ENCODE data around the gene PKD1L1.
"Not testable (repeated sequence)": the region's sequence is repeated elsewhere in the genome, so short reads cannot be mapped to it uniquely, and the experiment has no call there.

PKD1L1 gene, protein sequence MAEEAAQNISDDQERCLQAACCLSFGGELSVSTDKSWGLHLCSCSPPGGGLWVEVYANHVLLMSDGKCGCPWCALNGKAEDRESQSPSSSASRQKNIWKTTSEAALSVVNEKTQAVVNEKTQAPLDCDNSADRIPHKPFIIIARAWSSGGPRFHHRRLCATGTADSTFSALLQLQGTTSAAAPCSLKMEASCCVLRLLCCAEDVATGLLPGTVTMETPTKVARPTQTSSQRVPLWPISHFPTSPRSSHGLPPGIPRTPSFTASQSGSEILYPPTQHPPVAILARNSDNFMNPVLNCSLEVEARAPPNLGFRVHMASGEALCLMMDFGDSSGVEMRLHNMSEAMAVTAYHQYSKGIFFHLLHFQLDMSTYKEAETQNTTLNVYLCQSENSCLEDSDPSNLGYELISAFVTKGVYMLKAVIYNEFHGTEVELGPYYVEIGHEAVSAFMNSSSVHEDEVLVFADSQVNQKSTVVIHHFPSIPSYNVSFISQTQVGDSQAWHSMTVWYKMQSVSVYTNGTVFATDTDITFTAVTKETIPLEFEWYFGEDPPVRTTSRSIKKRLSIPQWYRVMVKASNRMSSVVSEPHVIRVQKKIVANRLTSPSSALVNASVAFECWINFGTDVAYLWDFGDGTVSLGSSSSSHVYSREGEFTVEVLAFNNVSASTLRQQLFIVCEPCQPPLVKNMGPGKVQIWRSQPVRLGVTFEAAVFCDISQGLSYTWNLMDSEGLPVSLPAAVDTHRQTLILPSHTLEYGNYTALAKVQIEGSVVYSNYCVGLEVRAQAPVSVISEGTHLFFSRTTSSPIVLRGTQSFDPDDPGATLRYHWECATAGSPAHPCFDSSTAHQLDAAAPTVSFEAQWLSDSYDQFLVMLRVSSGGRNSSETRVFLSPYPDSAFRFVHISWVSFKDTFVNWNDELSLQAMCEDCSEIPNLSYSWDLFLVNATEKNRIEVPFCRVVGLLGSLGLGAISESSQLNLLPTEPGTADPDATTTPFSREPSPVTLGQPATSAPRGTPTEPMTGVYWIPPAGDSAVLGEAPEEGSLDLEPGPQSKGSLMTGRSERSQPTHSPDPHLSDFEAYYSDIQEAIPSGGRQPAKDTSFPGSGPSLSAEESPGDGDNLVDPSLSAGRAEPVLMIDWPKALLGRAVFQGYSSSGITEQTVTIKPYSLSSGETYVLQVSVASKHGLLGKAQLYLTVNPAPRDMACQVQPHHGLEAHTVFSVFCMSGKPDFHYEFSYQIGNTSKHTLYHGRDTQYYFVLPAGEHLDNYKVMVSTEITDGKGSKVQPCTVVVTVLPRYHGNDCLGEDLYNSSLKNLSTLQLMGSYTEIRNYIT (N-terminal part only)

DNA sequence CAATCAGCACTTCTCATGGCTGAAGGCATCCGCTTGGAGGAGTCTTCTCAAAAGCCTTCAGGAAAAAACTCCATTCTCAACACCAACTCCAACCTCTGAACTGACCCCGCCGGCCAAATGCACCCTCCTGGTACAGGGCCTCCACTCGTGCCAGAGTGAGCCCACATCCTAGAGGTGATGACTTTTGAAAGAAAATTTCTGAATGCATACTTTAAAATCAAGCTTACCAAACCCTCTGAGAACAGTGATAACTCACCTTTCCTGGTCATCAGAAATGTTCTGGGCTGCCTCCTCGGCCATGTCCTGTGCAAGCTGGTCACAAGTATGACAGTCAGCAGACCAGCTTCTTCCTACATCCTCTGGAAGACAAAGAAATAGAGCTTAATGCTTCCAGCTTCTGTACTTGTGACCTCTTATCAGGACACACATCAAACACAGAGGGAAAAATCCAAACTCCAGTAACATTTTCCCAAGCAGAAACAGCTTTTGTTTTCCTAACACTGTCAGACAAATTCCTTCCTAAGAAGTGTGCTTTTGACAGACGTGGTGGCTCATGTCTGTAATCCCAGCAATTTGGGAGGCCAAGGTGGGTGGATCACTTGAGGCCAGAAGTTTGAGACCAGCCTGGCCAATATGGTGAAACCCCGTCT is at the start of gene PKD1L1:
Gene PKD1L1 (minus strand): TSS at position 326 of the 650 bp plus-strand sequence. CDS start 26 bp downstream, at position 300.
- no peak for DNase-seq (ENCODE audit: insufficient read length, low spot score)
- FAIRE-seq, result no peak

DNA sequence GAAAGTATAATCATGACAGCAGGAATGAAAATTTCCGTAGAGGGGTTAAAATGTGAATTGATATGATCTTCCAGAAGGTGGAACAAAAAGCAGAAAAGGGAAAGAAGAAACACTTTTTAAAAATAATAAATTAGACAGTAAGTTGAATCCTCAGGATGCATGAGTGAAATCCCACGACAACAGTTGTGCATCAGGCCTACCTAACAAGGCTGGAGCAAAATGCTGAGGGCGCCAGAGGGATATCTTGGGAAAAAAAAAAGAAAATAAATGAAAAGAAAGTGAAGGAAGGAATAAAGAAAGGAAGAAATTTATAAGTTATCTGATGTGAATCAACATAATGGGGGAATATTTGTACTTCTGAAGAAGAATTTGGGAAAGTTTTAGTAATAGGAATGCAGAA is 44.2 kb upstream of the PKD1L1 start:
- DNase-seq (ENCODE audit: insufficient read length, low spot score), result no peak
- FAIRE-seq, result no peak

GRCh38 chr7:47991741-47992311 is 43.6 kb upstream of the PKD1L1 start:
- DNase-seq (ENCODE audit: insufficient read length, low spot score) (peak; percentile 77), FAIRE-seq (no peak)

GRCh38 chr7:47991270-47991669 is 43.0 kb upstream of the PKD1L1 start:
- FAIRE-seq, result no peak

DNA sequence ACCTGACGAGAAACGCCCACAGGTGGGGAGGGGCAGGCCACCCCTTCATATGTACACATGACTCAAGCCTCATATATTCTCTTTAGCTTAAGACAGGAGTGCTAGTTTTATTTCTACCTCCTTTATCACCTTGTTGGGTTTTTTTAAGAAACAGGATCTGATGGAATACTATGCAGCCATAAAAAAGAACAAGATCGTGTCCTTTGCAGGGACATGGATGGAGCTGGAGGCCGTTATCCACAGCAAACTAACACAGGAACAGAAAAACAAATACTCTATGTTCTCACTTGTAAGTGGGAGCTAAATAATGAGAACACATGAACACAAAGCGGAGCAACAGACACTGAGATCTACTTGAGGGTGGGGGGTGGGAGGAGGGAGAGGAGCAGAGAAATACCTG is 42.3 kb upstream of the PKD1L1 start:
- DNase-seq (ENCODE audit: insufficient read length, low spot score) (no peak), FAIRE-seq (no peak)

More at GRCh38 chr7:47991270-47991669, 43.0 kb upstream of the PKD1L1 start:
- DNase-seq (ENCODE audit: insufficient read length, low spot score), result no peak

DNA sequence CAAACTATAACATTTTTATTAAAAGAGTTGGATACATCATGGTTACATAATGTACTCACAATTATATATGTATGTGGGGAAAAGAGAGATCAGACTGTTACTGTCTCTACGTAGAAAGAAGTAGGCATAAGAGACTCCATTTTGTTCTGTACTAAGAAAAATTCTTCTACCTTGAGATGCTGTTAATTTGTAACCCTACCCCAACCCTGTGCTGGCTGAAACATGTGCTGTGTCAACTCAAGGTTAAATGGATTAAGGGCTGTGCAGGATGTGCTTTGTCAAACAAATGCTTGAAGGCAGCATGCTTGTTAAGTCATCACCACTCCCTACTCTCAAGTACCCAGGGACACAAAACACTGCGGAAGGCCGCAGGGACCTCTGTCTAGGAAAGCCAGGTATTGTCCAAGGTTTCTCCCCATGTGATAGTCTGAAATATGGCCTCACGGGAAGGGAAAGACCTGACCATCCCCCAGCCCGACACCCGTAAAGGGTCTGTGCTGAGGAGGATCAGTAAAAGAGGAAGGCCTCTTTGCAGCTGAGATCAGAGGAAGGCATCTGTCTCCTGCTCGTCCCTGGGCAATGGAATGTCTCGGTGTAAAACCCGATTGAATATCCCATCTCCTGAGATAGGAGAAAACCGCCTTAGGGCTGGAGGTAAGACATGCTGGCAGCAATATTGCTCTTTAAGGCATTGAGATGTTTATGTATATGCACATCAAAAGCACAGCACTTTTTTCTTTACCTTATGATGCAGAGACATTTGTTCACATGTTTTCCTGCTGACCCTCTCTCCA is 41.5 kb upstream of the PKD1L1 start:
- FAIRE-seq; DNase-seq (ENCODE audit: insufficient read length, low spot score): not testable (repeated sequence)

- FAIRE-seq, result no peak
- DNase-seq (ENCODE audit: insufficient read length, low spot score), result no peak
Measured at GRCh38 chr7:47988496-47989386, 40.5 kb upstream of the PKD1L1 start.

DNA sequence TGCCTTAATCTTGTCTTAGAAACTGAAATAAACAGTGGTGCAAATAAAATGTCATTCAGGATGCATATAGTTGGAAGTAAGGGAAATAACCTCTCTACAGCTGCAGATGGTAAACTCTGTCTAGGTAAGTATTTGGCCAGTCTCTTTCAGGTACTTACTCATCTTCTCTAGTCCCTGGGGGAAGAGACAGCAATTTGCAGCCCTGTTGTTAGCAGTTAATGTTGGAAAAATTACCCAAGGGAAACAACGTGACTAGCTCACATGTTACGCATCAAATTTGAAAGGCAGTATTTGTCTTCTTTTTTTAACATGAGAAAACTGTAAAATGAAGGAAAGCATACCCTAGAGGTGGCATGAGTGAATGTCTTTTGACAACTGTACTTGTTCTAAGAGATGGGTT is 34.3 kb upstream of the PKD1L1 start:
- DNase-seq (ENCODE audit: insufficient read length, low spot score) (no peak), FAIRE-seq (no peak)

DNA sequence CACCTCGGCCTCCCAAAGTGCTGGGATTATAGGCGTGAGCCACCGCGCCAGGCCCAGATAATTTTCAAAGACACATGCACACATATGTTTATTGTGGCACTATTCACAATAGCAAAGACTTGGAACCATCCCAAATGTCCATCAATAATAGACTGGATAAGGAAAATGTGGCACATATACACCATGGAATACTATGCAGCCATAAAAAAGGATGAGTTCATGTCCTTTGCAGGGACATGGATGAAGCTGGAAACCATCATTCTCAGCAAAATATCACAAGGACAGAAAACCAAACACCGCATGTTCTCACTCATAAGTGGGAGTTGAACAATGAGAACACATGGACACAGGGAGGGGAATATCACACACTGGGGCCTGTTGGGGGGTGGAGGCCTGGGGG is 32.4 kb upstream of the PKD1L1 start:
- not testable (repeated sequence) for FAIRE-seq; DNase-seq (ENCODE audit: insufficient read length, low spot score)

DNA sequence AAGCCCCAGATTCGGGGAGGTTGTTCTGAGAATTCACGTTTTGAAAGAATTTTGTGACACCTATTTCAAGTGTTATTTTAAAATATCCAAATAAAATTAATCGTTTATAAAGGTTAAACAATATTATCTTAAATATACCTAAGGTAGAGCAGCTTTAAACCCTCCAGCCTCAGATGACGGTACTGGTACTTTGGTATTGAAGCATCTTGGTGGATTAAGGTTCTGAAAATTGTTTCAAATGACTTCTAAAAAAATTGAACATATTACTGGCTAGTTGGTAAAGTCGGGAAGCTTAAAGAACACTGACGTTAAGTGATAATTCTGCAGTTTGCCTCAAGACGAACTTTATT is 31.5 kb upstream of the PKD1L1 start:
- FAIRE-seq (no peak), DNase-seq (ENCODE audit: insufficient read length, low spot score) (no peak)

DNA sequence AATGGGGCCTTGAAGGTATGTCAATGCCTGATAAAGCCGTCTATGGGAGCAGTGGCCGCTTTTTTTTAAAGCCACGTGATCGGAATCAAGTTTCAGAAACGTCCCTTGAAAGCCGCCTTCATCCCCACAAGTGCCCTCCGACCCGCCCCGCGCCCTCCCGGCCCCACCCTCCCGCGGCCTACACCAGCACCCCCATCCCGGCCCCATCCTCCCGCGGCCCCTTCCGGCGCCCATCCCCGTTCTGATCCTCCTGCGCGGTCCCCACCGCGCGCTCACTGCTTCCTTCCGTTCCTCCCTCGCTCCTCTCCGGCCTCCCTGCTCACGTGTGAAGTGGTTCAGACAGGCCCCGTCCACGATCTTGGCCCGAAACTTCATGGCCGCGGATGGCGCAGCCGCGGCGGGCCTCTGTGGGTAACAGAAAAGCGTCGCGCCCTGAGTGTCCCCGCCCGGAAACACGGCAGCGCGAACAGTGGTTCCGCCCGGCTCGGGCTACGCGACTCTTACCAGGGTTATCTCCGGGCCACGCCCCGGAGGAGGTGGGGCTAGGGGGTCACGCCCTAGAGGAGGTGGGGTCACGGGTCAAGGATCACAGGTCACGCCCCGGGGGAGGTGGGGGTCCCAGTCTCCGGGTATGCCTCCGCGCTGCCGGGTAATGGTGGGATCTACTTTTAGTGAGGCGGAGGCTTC is 31.0 kb upstream of the PKD1L1 start, which contains the start of gene HUS1:
Gene HUS1 (minus strand): TSS at position 471 of the 687 bp plus-strand sequence. CDS start 96 bp downstream, at position 375.
- FAIRE-seq (peak; percentile 94), DNase-seq (ENCODE audit: insufficient read length, low spot score) (peak; percentile 87)

DNA sequence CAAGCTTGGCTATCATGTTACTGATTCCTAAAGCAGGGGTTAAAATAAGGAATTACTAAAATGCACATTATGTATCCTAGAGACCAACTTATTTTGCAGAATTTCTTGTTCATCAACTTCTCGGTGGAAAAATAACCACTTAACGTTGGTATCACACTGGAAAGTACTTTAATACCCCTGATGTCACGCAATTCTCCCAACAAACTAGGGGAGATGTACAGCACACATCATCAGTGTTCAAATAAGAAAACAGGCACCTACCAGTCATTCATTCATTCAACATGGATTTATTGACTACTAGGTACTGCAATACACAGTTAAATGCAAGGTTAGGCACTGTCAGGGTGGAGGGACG is 30.5 kb upstream of the PKD1L1 start:
- FAIRE-seq, result no peak

DNA sequence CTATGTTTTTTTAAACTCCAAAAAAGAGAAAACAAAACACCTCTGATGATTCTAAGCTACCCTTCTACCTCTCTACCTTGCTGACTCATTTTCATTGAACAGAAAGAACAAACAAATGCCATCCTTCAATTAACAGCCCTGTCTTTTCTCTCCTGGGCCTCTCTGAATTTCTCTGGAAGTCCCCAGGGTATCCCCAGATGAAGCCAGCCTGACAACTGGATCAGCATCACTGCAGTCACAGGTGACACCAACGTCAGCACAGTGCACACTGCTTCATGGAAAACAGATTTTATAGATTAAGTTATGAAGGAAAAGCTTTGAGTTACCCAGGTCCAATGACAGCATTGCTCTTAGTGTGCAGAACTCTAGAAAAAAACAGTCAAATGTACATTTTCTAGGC is 25.5 kb upstream of the PKD1L1 start:
- FAIRE-seq, result no peak
- DNase-seq (ENCODE audit: insufficient read length, low spot score), result no peak

More for the DNA sequence above, 30.5 kb upstream of the PKD1L1 start:
- DNase-seq (ENCODE audit: insufficient read length, low spot score), result no peak

GRCh38 chr7:47970761-47971160 is 22.5 kb upstream of the PKD1L1 start:
- DNase-seq (ENCODE audit: insufficient read length, low spot score) (no peak), FAIRE-seq (no peak)

DNA sequence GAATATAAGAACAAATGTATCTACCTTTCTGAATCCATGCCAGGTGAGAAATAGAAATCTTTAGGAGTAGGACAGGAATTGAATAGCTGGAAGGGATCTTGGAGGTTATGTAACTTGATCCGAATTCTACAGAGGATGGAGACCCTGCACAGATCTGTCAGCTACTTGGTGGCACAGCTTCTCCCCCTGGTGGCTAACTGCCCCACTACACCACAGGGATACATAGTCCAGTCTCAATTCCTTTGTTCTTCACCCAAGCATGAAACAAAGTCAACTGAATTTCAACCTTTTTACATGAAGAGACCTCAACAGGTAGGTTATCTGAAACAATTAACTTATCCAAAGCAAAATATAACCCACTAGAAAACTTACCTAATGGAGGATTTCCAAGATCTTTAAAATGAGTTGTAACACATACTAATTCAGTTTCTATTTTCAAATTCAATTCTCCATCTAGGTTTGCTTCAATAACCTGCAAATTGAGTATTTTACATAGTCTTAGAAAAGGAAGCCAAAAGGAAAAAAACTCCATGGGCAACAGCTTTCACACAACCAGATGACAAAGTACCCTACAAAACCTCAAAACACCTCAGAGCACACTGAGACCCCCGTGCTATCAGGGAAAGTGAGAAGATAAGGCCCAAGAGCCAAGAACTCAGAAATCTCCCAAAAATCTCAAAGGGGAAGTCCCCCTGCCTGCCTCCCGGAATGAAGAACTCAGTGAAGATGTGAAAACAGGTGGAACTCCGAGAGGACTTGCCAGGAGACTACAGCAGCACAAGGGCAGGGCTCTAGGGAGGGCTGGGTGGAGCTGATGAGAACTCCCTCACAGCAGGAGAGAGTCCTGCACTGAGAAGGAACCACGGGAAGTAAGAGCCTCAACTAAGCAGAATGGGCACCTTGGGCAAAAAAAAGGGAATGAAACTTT is 20.8 kb upstream of the PKD1L1 start:
- DNase-seq (ENCODE audit: insufficient read length, low spot score), result peak; percentile 80
- FAIRE-seq, result peak; percentile 66

DNA sequence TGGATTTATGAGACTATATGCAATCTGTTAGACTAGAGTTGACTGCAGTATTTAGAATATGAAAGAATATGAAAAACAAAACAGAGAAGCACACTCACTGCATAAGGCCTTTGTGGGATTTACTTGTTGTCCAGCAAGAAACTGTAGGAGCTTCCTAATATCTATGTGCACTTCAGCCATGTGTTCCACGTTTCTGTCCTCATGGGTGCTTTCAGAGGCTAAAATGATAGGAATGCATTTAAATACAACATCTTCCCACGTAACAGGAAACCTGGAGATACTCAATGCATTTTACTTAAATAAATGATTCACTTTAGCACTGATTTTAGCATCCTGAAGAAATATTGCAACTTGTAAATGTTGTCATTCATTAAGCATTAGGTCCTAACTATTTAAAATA is 19.4 kb upstream of the PKD1L1 start:
- FAIRE-seq (no peak), DNase-seq (ENCODE audit: insufficient read length, low spot score) (no peak)

Measured in HTR-8/SVneo (cell line).